Measurements from ENCODE around the gene DGCR2. TPM values are rescaled to one million over a fixed set of nuclear protein-coding genes. Genes with fewer than 3 reads are reported as not detected.

DGCR2 gene
- total and polyA plus RNA-seq, 10 donors, result 9.5 to 60.7 (median 49.3) TPM

DNA sequence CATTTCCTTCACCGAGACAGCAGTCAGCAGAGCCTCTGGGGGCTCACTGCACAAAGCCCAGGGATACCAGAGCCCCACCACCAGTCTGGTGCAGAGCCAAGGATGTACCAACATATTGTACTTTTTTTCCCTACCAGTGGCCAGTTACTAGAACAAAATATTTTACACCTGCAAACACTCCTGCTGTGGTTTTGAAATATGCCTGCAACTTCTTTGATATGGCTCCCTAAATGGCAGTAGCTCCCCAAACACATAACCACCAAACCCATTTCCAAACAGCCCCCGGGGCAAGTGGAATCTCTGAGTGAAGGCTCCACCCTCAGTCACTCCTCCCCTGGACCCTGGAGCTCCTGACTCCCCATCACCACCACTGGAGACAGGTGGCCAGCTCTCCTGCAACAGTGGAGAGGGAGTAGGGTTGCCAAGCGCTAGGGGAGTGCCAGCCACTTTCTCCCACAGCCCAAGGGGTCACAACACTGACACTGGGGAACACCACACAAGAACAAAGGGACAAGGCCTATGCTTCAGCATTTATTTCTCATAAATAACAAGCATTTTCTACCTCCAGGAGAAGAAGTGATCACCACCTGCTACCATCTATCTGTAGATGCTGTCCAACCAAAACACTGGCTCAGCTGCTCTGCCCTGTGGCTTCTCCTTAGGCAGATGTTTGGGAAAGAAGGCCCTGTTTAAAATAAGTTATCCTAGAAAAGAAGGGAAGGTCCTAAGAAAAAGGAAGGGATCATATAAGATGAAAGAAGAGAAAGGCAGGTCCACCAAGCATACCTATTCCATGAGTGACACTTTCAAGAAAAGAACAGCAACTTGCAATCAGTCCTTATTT, 15.1 kb downstream of the DGCR2 start:
- intact Hi-C loops (cut with DNase I; ENCODE audit: low total_unique reads), result loop anchor here (10.0 kb wide), 1 partner anchor 58 kb away; no protein-coding TSS in a partner anchor
- Histone ChIP-seq H3K27me3 (replicated peaks in 1 of 7) (no peaks in the 10 kb centered on the region), H3K4me3 (no peak overlapping the region), H3K4me1 (peaks cover 18 to 86% (median 62%) of the 10 kb centered on the region in 6 donors), H3K36me3 (peaks cover 0 to 6% (median 0%) of the 10 kb centered on the region in 6 donors), H3K9me3 (no peaks in the 10 kb centered on the region), H3K27ac (peak overlapping the region in 2 of 8 donors; percentile 30 to 95)
- 60 to 80% (median 71%) methylated on average over 2 to 3 of the region's 3 CpGs for WGBS, 5 donors
- DNase-seq, result no peak
- TF ChIP-seq POLR2A (IDR thresholded peaks at IDR 0.05) (no peak), CTCF (IDR thresholded peaks at IDR 0.05 in 8 of 11, conservative IDR thresholded peaks at IDR 0.05 in 3 of 11) (no peak), POLR2AphosphoS5 (IDR thresholded peaks at IDR 0.05) (no peak)

DNA sequence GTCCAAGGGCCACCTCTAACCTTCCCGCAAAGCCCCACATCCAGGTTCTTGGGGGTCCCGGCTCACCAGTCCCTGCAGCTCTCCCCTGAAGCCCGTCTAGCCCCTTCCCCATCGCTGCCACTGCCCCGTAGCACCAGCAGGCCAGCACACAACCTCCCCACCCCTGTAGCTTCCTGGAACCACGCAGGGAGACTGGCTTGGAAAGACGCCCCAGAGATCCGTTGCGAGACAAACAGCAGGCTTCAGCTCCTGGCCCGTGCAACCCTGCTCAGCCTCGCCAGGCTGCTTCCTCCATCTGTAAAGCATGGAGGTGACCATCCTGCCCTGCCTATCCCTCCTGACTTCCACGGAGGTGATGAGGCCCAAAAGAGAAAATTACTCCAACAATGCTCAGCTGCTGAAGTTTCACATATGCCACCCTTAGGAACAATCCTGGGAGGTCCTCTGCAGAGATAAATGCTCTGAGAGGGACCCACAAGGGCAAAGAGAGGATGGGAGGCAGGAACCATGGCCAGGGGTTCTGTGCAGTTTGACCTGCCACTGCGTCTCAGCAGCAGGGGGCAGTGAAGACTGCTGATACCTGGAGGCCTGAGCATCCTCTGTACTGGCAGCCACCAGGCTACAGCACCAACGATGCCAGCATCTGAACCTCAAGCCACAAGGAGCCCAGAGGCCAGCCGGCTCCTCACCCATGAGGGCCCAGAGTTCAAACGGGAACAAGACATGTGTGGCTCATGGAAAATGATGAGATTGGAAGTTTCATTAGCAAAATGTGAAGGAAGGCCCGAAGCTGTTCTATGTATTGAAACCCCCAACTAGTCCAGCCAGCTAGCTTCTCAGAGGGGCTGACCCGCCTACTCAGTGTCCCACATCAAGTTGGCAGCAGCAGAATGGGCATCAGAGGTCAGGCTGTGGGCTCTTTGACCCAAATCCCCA, 16.1 kb downstream of the DGCR2 start:
- 65 to 81% (median 75%) methylated on average over 17 to 18 of the region's 18 CpGs for WGBS, 5 donors
- Histone ChIP-seq H3K9me3 (no peaks in the 10 kb centered on the region), H3K27ac (peak overlapping the region in 2 of 8 donors; percentile 14 to 95), H3K36me3 (peaks cover 0 to 14% (median 0%) of the 10 kb centered on the region in 6 donors), H3K4me3 (no peak overlapping the region), H3K27me3 (replicated peaks in 1 of 7) (no peaks in the 10 kb centered on the region), H3K4me1 (peaks cover 18 to 81% (median 55%) of the 10 kb centered on the region in 6 donors)
- intact Hi-C loops (cut with DNase I; ENCODE audit: low total_unique reads), result loop anchor here (10.0 kb wide), 1 partner anchor 59 kb away; no protein-coding TSS in a partner anchor
- no peak for DNase-seq
- TF ChIP-seq POLR2A (IDR thresholded peaks at IDR 0.05) (no peak), POLR2AphosphoS5 (IDR thresholded peaks at IDR 0.05) (peak in 1 of 3 donors; percentile 1), CTCF (IDR thresholded peaks at IDR 0.05 in 8 of 11, conservative IDR thresholded peaks at IDR 0.05 in 3 of 11) (peak in 6 of 11 experiments; percentile 9 to 69 (median 48))

- no peak overlapping the region for H3K4me3 ChIP-seq
- WGBS, 5 donors, result 92 to 100% (median 96%) methylated on average over 8 of the region's 8 CpGs
- DNase-seq, result no peak
Observed at GRCh38 chr22:19105456-19105855, 16.8 kb downstream of the DGCR2 start.

More at GRCh38 chr22:19105456-19105855, 16.8 kb downstream of the DGCR2 start:
- TF ChIP-seq POLR2AphosphoS5 (IDR thresholded peaks at IDR 0.05) (peak in 1 of 3 donors; percentile 1), CTCF (IDR thresholded peaks at IDR 0.05 in 8 of 11, conservative IDR thresholded peaks at IDR 0.05 in 3 of 11) (no peak)
- H3K27me3 ChIP-seq (replicated peaks in 1 of 7), result no peaks in the 10 kb centered on the region
- intact Hi-C loops (cut with DNase I; ENCODE audit: low total_unique reads), result loop anchor here (10.0 kb wide), 1 partner anchor 59 kb away; no protein-coding TSS in a partner anchor
- H3K27ac ChIP-seq, result peak overlapping the region in 2 of 8 donors; percentile 14 to 95
- H3K36me3 ChIP-seq, result peaks cover 0 to 14% (median 0%) of the 10 kb centered on the region in 6 donors
- H3K4me1 ChIP-seq, result peaks cover 15 to 74% (median 49%) of the 10 kb centered on the region in 6 donors
- no peaks in the 10 kb centered on the region for H3K9me3 ChIP-seq

Data from spleen (tissue), 11 donors.